Activated CD8-positive, alpha-beta T cell treated with anti-CD3 and anti-CD28 coated beads, Interleukin-2, amount 10 ng/mL, durations not matched to agents 7 days and 5 days (primary cell): ENCODE data around the gene MRPS18B. TPM values are rescaled to one million over a fixed set of nuclear protein-coding genes. Genes with fewer than 3 reads are reported as not detected.

Experiments
- ATAC-seq: fragments of 150-1000 bp; cut with Tn5 transposase; one replicate; pipeline ENCODE4 v1.10.0; 2021; ENCODE audit warnings: moderate library complexity
- CTCF ChIA-PET: fragments of 350-600 bp; sonication (Branson Sonifier 250); formaldehyde crosslinking; loops from one replicate; lab custom pipeline; 2021; ENCODE audit warnings: antibody characterized with exemption; lab: Charles Lee
- POLR2A ChIA-PET: fragments of 350-600 bp; sonication (Branson Sonifier 250); formaldehyde crosslinking; loops from one replicate; lab custom pipeline; 2021; ENCODE audit warnings: antibody characterized with exemption; lab: Charles Lee
- DNase-seq: peaks from one replicate; pipeline ENCODE4 v3.0.0-alpha.2; 2020
- H3K27ac Mint-ChIP-seq: one replicate; pipeline ENCODE4 v1.8.0; 2021; ENCODE audit warnings: mild to moderate bottlenecking, mixed read lengths
- H3K27me3 Mint-ChIP-seq: one replicate; pipeline ENCODE4 v1.8.0; 2021; ENCODE audit warnings: low read depth, mixed read lengths
- H3K36me3 Mint-ChIP-seq: one replicate; pipeline ENCODE4 v1.8.0; 2021; ENCODE audit warnings: low read depth, mixed read lengths
- H3K4me1 Mint-ChIP-seq: one replicate; pipeline ENCODE4 v1.8.0; 2021; ENCODE audit warnings: low read depth, mixed read lengths
- H3K4me3 Mint-ChIP-seq: one replicate; pipeline ENCODE4 v1.8.0; 2021; ENCODE audit warnings: mild to moderate bottlenecking, mixed read lengths
- H3K9me3 Mint-ChIP-seq: one replicate; pipeline ENCODE4 v1.8.0; 2022; ENCODE audit warnings: mixed read lengths; ENCODE audit not compliant: insufficient read depth
- total RNA-seq, 2 experiments: library from RNA; stranded (reverse); gene quantifications; one replicate each; pipeline ENCODE4 v1.2.3, GENCODE V29; 2021

The MRPS18B gene
- total RNA-seq, result 10 to 100 TPM; 43.2 to 43.6 TPM

DNA sequence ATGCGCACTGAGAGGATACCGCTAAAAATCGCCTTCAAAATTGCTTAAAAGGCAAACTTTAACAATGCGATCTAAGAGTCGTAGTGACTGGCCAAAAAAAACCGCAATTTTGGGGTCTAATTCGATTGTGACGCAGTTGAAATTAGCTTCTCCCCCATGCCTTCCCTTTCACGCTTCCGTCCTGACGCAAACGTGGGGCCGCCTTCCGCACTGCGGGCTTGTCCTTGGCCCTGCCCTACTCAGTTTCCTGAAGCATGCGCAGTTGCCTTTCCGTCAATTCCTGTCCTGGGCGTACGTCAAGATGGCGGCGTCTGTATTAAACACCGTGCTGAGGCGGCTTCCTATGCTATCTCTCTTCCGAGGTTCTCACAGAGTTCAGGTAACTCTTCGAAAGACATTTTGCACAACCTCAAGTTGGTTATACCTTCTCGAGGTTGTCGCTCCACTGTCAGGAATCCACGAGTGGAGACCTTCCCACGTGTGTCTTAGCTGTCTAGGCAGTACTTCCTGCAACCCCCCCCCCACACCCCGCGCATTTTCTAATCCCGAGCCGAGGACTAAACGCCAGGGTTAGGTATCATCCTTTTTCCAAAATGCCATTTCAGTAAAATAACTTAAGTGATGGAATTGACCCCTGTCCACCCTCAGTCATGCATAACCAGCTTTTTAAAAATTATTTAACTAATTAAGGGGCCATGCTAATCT is at the start of gene MRPS18B:
MRPS18B (plus strand) TSS at position 276 of the 705 bp plus-strand sequence; CDS start at position 302, 26 bp downstream.
- Mint-ChIP-seq H3K36me3 (peaks cover 68% of the 10 kb centered on the region), H3K27ac (peak within 1 kb of the TSS; percentile 98), H3K4me1 (peaks cover 32% of the 10 kb centered on the region), H3K9me3 (no peaks in the 10 kb centered on the region), H3K4me3 (peak within 1 kb of the TSS; percentile 93), H3K27me3 (peaks cover 2% of the 10 kb centered on the region)
- ATAC-seq (peak; percentile 82), DNase-seq (peak; percentile 99)
- CTCF ChIA-PET, result interaction anchor here (0.6 to 3.2 kb wide), 20 partner anchors 9 to 266 kb away, joined by 3 to 14 read pairs (median 4); partner anchors contain the start of genes ABCF1, ATAT1 and DHX16
- POLR2A ChIA-PET, result interaction anchor here (0.5 to 2.2 kb wide), 34 partner anchors 8 to 967 kb away, joined by 3 to 25 read pairs (median 3); partner anchors contain the start of genes ABCF1, ATAT1, C6orf136 and DHX16

- H3K4me1 Mint-ChIP-seq, result peaks cover 37% of the 10 kb centered on the region
- ChIA-PET CTCF (interaction anchor here (1.3 kb wide), 1 partner anchor 88 kb away, joined by 4 read pairs; no protein-coding TSS in a partner anchor), POLR2A (interaction anchor here (3.6 kb wide), 1 partner anchor 11 kb away, joined by 46 read pairs; the partner anchor contains the start of genes GNL1 and PRR3)
- no peak for DNase-seq
- no peak for ATAC-seq
- peaks cover 2% of the 10 kb centered on the region for H3K27me3 Mint-ChIP-seq
- no peaks in the 10 kb centered on the region for H3K9me3 Mint-ChIP-seq
- peaks cover 12% of the 10 kb centered on the region for H3K36me3 Mint-ChIP-seq
- no peak overlapping the region for H3K27ac Mint-ChIP-seq
- H3K4me3 Mint-ChIP-seq, result no peak overlapping the region
Measured at GRCh38 chr6:30568245-30568644, 49.4 kb upstream of the MRPS18B start.

- ChIA-PET CTCF (interaction anchor here (0.6 to 3.2 kb wide), 11 partner anchors 13 to 167 kb away, joined by 3 to 44 read pairs (median 6); partner anchors contain the start of gene PRR3), POLR2A (interaction anchor here (0.7 to 3.6 kb wide), 13 partner anchors 13 to 94 kb away, joined by 3 to 46 read pairs (median 4); partner anchors contain the start of genes GNL1, MRPS18B, PPP1R10 and PRR3)
- H3K27ac Mint-ChIP-seq, result peak overlapping the region; percentile 3
- peak overlapping the region; percentile 96 for H3K4me3 Mint-ChIP-seq
- H3K9me3 Mint-ChIP-seq, result no peaks in the 10 kb centered on the region
- peaks cover 18% of the 10 kb centered on the region for H3K36me3 Mint-ChIP-seq
- H3K4me1 Mint-ChIP-seq, result peaks cover 54% of the 10 kb centered on the region
- no peak for DNase-seq
- H3K27me3 Mint-ChIP-seq, result peaks cover 2% of the 10 kb centered on the region
- ATAC-seq, result no peak
Measured at GRCh38 chr6:30570263-30570662, 47.4 kb upstream of the MRPS18B start.

DNA sequence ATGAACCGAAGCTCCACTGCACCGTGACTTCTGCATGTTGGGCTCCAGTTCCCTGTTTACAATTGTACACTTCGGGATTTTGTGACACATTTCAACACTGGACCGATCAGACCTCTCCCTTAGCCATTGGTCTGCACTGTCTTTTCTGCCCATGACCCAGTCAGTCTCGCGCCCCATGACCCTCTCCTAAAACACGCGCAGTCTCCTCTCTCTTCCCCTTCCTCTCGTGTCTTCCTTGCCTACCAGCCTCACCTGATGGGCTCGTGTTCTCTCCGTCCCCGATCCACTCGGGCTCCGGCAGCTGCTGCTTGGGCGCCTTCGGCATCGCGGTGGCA is 46.9 kb upstream of the MRPS18B start:
- ATAC-seq (peak; percentile 25), DNase-seq (no peak)
- H3K4me3 Mint-ChIP-seq, result peak overlapping the region; percentile 96
- peak overlapping the region; percentile 87 for H3K27ac Mint-ChIP-seq
- H3K36me3 Mint-ChIP-seq, result peaks cover 18% of the 10 kb centered on the region
- peaks cover 54% of the 10 kb centered on the region for H3K4me1 Mint-ChIP-seq
- peaks cover 2% of the 10 kb centered on the region for H3K27me3 Mint-ChIP-seq
- ChIA-PET CTCF (interaction anchor here (0.6 to 3.2 kb wide), 11 partner anchors 12 to 166 kb away, joined by 3 to 44 read pairs (median 6); partner anchors contain the start of genes MRPS18B and PPP1R10), POLR2A (interaction anchor here (0.6 to 3.6 kb wide), 19 partner anchors 13 to 357 kb away, joined by 3 to 46 read pairs (median 3); partner anchors contain the start of genes GNL1, MRPS18B, PPP1R10 and PRR3)
- no peaks in the 10 kb centered on the region for H3K9me3 Mint-ChIP-seq

DNA sequence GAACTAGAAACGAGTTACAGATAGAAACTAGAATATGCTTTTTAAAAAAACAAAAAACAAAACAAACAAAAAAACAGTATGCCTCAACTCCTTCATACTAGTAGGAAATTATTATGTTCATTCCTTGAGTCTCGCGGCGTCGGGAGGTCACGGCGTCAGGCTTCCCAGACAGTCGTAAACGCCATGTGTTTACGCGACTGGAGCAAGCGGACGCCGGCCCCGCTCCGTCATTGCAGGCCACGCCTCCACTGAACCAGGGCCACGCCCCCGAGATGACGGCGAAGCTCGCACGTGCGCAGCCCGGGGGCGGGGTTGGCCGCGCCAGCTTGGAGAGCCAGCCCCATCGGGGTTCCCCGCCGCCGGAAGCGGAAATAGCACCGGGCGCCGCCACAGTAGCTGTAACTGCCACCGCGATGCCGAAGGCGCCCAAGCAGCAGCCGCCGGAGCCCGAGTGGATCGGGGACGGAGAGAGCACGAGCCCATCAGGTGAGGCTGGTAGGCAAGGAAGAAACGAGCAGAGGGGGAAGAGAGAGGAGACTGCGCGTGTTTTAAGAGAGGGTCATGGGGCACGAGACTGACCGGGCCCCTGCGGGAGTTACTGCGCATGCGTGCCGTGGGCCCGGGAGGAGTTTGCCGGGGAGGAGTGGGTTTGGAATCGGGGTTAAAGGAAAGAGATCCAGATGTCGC is 46.4 kb upstream of the MRPS18B start, which contains the start of gene ABCF1:
ABCF1 (plus strand) TSS at position 368 of the 687 bp plus-strand sequence; CDS start at position 414, 46 bp downstream.
- Mint-ChIP-seq H3K4me1 (peaks cover 54% of the 10 kb centered on the region), H3K27me3 (peaks cover 2% of the 10 kb centered on the region), H3K27ac (peak within 1 kb of the TSS; percentile 98), H3K4me3 (peak within 1 kb of the TSS; percentile 96), H3K36me3 (peaks cover 18% of the 10 kb centered on the region), H3K9me3 (no peaks in the 10 kb centered on the region)
- POLR2A ChIA-PET, result interaction anchor here (0.6 to 3.6 kb wide), 18 partner anchors 14 to 357 kb away, joined by 3 to 46 read pairs (median 4); partner anchors contain the start of genes GNL1, MRPS18B, PPP1R10 and PRR3
- CTCF ChIA-PET, result interaction anchor here (0.8 to 3.2 kb wide), 10 partner anchors 12 to 108 kb away, joined by 3 to 44 read pairs (median 6); partner anchors contain the start of genes MRPS18B and PPP1R10
- ATAC-seq (peak; percentile 96), DNase-seq (peak; percentile 99)

DNA sequence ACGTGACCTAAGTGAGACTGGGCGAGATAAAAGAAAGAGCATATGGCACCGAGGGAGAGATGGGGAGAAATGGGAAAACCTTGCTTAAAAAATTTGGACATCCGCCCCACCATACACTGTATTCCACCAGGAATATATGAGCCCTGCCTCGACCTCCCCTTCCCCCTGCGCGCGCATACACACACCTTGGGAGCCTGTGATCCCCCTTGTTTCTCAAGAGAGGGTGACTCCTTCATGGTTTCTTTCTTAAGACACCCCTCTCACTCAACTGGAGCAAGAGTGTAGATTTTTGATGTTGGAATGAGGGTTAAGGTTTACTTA is 45.9 kb upstream of the MRPS18B start:
- Mint-ChIP-seq H3K4me1 (peaks cover 54% of the 10 kb centered on the region), H3K9me3 (no peaks in the 10 kb centered on the region), H3K27me3 (peaks cover 2% of the 10 kb centered on the region), H3K36me3 (peaks cover 21% of the 10 kb centered on the region), H3K27ac (peak overlapping the region; percentile 98), H3K4me3 (peak overlapping the region; percentile 96)
- ChIA-PET POLR2A (interaction anchor here (0.7 to 3.6 kb wide), 9 partner anchors 14 to 358 kb away, joined by 3 to 46 read pairs (median 7); partner anchors contain the start of genes GNL1, MRPS18B, PPP1R10 and PRR3), CTCF (interaction anchor here (1.0 to 3.2 kb wide), 8 partner anchors 13 to 107 kb away, joined by 3 to 44 read pairs (median 6); partner anchors contain the start of genes MRPS18B and PPP1R10)
- ATAC-seq, result no peak
- no peak for DNase-seq

DNA sequence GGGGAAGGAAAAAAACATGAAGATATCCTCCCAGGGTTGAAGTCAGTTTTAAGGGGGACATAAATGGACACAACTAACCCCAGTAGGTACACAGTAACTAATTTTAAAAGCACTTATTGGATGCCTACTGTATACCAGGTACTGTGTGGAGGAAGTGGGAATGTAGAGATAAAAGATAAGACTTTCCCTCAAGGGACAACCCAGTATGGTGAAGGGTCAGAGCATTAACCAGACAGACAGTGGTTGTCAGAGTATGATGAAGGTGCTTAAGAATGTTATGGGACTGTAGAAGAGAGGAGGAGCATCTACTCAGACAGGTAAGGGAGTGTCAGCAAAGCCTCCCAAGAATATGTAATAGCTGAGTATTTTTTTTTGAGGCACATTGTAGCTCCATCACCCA is 45.5 kb upstream of the MRPS18B start:
- ChIA-PET CTCF (no interaction called here), POLR2A (no interaction called here)
- Mint-ChIP-seq H3K4me1 (peaks cover 54% of the 10 kb centered on the region), H3K27ac (peak overlapping the region; percentile 98), H3K27me3 (peaks cover 2% of the 10 kb centered on the region), H3K36me3 (peaks cover 25% of the 10 kb centered on the region), H3K9me3 (no peaks in the 10 kb centered on the region), H3K4me3 (peak overlapping the region; percentile 96)
- no peak for DNase-seq
- no peak for ATAC-seq

GRCh38 chr6:30573113-30573512 is 44.5 kb upstream of the MRPS18B start:
- POLR2A ChIA-PET, result interaction anchor here (0.7 to 1.1 kb wide), 2 partner anchors 83 to 89 kb away, joined by 3 to 4 read pairs; no protein-coding TSS in a partner anchor
- peaks cover 2% of the 10 kb centered on the region for H3K27me3 Mint-ChIP-seq
- peak overlapping the region; percentile 8 for H3K27ac Mint-ChIP-seq
- no peak for DNase-seq
- H3K36me3 Mint-ChIP-seq, result peaks cover 35% of the 10 kb centered on the region
- peaks cover 51% of the 10 kb centered on the region for H3K4me1 Mint-ChIP-seq
- no peaks in the 10 kb centered on the region for H3K9me3 Mint-ChIP-seq
- peak overlapping the region; percentile 96 for H3K4me3 Mint-ChIP-seq
- ATAC-seq, result no peak
- CTCF ChIA-PET, result interaction anchor here (0.7 to 1.5 kb wide), 6 partner anchors 24 to 119 kb away, joined by 3 to 9 read pairs (median 4); no protein-coding TSS in a partner anchor

DNA sequence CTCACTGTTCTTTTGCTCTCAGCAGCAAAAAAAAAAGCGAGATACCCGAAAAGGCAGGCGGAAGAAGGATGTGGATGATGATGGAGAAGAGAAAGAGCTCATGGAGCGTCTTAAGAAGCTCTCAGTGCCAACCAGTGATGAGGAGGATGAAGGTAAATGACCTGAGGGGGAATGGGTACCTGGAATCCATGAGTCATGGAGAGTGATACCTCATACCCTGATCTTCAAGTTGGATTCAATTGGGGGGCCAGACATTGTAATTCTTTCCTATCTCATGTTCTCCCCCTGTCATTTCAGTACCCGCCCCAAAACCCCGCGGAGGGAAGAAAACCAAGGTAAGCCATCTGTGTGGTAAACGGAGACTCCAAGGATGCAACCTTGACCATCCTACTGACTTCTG is 39.6 kb upstream of the MRPS18B start:
- ChIA-PET POLR2A (interaction anchor here (0.6 to 1.0 kb wide), 4 partner anchors 22 to 321 kb away, joined by 3 read pairs; no protein-coding TSS in a partner anchor), CTCF (interaction anchor here (0.8 to 2.7 kb wide), 9 partner anchors 19 to 98 kb away, joined by 3 to 11 read pairs (median 4); no protein-coding TSS in a partner anchor)
- no peak overlapping the region for H3K27ac Mint-ChIP-seq
- ATAC-seq (no peak), DNase-seq (no peak)
- peaks cover 63% of the 10 kb centered on the region for H3K36me3 Mint-ChIP-seq
- no peak overlapping the region for H3K4me3 Mint-ChIP-seq
- H3K27me3 Mint-ChIP-seq, result no peaks in the 10 kb centered on the region
- no peaks in the 10 kb centered on the region for H3K9me3 Mint-ChIP-seq
- peaks cover 21% of the 10 kb centered on the region for H3K4me1 Mint-ChIP-seq

- Mint-ChIP-seq H3K9me3 (no peaks in the 10 kb centered on the region), H3K4me1 (no peaks in the 10 kb centered on the region), H3K27me3 (no peaks in the 10 kb centered on the region), H3K27ac (no peak overlapping the region), H3K4me3 (no peak overlapping the region), H3K36me3 (peaks cover 77% of the 10 kb centered on the region)
- ATAC-seq (no peak), DNase-seq (no peak)
- ChIA-PET POLR2A (interaction anchor here (0.7 to 1.4 kb wide), 2 partner anchors 14 to 17 kb away, joined by 3 to 6 read pairs; no protein-coding TSS in a partner anchor), CTCF (interaction anchor here (3.6 kb wide), 1 partner anchor 14 kb away, joined by 20 read pairs; no protein-coding TSS in a partner anchor)
Measured at GRCh38 chr6:30583921-30584320, 33.7 kb upstream of the MRPS18B start.
